OCI-LY1 (cell line): Measurements from ENCODE around the gene DES.

Experiments used
- EZH2 ChIP-seq: fragments of 200-600 bp; sonication (generic), shearing (Covaris generic); IDR thresholded peaks from 2 replicates; pipeline ENCODE4 v1.8.0; 2017; ENCODE audit warnings: borderline replicate concordance, mixed run types, mild to moderate bottlenecking, antibody characterized with exemption, low read length, moderate library complexity, mixed read lengths
- TF ChIP-seq, protein P1 (sequence below): fragments of 200-600 bp; sonication (generic), shearing (Covaris generic); IDR thresholded peaks from 2 replicates; pipeline ENCODE4 v1.5.1; 2017; ENCODE audit warnings: mild to moderate bottlenecking, antibody characterized with exemption, low read length, moderate library complexity, mixed read lengths

DNA sequence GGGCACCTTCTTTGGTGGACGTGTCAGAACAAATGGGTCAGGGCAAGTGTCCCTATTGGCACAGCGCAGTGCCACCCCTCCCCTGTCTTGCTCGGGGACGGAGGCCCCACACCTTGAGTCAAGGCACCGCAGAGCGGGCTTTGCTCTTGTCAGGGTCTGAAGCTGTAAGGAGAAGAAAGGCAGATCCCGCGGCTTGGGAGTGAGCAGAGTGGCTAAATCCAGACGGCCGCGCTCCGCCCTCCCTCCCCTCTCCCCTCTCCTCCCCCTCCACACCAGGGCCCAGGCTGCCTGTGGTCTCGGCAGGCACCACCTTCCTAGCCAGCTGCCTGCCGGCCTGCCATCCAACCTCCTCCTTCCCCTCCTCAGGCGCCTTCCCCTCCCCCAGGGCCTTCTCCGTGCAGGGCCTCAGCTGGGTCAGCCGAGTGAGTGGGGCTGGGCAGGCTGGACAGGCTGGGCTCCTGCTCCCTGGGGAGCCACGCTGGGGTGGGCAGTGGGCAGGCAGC is 42.3 kb downstream of the DES start:
- TF ChIP-seq, protein P1, sequence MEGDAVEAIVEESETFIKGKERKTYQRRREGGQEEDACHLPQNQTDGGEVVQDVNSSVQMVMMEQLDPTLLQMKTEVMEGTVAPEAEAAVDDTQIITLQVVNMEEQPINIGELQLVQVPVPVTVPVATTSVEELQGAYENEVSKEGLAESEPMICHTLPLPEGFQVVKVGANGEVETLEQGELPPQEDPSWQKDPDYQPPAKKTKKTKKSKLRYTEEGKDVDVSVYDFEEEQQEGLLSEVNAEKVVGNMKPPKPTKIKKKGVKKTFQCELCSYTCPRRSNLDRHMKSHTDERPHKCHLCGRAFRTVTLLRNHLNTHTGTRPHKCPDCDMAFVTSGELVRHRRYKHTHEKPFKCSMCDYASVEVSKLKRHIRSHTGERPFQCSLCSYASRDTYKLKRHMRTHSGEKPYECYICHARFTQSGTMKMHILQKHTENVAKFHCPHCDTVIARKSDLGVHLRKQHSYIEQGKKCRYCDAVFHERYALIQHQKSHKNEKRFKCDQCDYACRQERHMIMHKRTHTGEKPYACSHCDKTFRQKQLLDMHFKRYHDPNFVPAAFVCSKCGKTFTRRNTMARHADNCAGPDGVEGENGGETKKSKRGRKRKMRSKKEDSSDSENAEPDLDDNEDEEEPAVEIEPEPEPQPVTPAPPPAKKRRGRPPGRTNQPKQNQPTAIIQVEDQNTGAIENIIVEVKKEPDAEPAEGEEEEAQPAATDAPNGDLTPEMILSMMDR: no peak
- TF ChIP-seq EZH2: no peak
